Liver (tissue), 9 donors: ENCODE data around the gene ZNF414. TPM values are rescaled to one million over a fixed set of nuclear protein-coding genes. Genes with fewer than 3 reads are reported as not detected.

Experiments
- DNase-seq: peaks from one replicate; pipeline ENCODE4 v3.0.0-alpha.2; 2017; ENCODE audit warnings: low spot score
- H3K27ac ChIP-seq, 2 donors: one replicate each; pipeline ENCODE4 v1.7.0; 2013; ENCODE audit warnings: inconsistent platforms in 2 of 2, low read length in 2 of 2, control low read depth in 1 of 2, low read depth in 1 of 2, mild to moderate bottlenecking in 1 of 2
- H3K27me3 ChIP-seq, 4 donors: one replicate each; pipeline versions ENCODE4 v1.6.1 to v1.7.0; 2013; ENCODE audit warnings: low read length in 3 of 4, inconsistent platforms in 1 of 4, mild to moderate bottlenecking in 1 of 4, moderate library complexity in 1 of 4; ENCODE audit not compliant: control insufficient read depth in 4 of 4, insufficient read depth in 4 of 4
- H3K36me3 ChIP-seq, 4 donors: one replicate each; pipeline versions ENCODE4 v1.6.1 to v1.7.0; 2013; ENCODE audit warnings: low read length in 3 of 4, mild to moderate bottlenecking in 3 of 4, low read depth in 1 of 4, moderate library complexity in 1 of 4; ENCODE audit not compliant: control insufficient read depth in 4 of 4, insufficient read depth in 3 of 4
- H3K4me1 ChIP-seq, 4 donors: one replicate each; pipeline versions ENCODE4 v1.6.1 to v1.7.0; 2013; ENCODE audit warnings: low read length in 3 of 4, mild to moderate bottlenecking in 3 of 4, moderate library complexity in 1 of 4; ENCODE audit not compliant: control insufficient read depth in 4 of 4, insufficient read depth in 4 of 4
- H3K4me3 ChIP-seq, 3 donors: one replicate each; pipeline versions ENCODE4 v1.6.1 to v1.7.0; 2013; ENCODE audit warnings: low read length in 3 of 3, control low read depth in 1 of 3, low read depth in 1 of 3, mild to moderate bottlenecking in 1 of 3
- H3K9ac ChIP-seq, 2 donors: one replicate each; pipeline ENCODE4 v1.7.0; 2013; ENCODE audit warnings: low read length in 2 of 2, mild to moderate bottlenecking in 2 of 2, moderate library complexity in 2 of 2, control low read depth in 1 of 2, low read depth in 1 of 2
- H3K9me3 ChIP-seq, 4 donors: one replicate each; pipeline versions ENCODE4 v1.6.1 to v1.7.0; 2013; ENCODE audit warnings: low read length in 3 of 4; ENCODE audit not compliant: control insufficient read depth in 4 of 4
- ATF3 ChIP-seq: IDR thresholded peaks from 2 replicates; pipeline ENCODE4 v1.6.1; 2016; ENCODE audit warnings: antibody characterized with exemption
- FOXA1 ChIP-seq: IDR thresholded peaks from 2 replicates; pipeline ENCODE4 v1.6.1; 2016; ENCODE audit warnings: antibody characterized with exemption
- FOXA2 ChIP-seq: IDR thresholded peaks from 2 replicates; pipeline ENCODE4 v1.6.1; 2016; ENCODE audit warnings: antibody characterized with exemption
- HNF4A ChIP-seq, 2 donors: conservative IDR thresholded peaks; 2 replicates each; pipeline ENCODE4 v1.6.1; 2016; ENCODE audit warnings: antibody characterized with exemption in 2 of 2, mild to moderate bottlenecking in 2 of 2
- JUND ChIP-seq, 2 donors: IDR thresholded peaks; 2 replicates each; pipeline ENCODE4 v1.6.1; 2016; ENCODE audit warnings: antibody characterized with exemption in 2 of 2
- SP1 ChIP-seq: IDR thresholded peaks from 2 replicates; pipeline ENCODE4 v1.6.1; 2018; ENCODE audit warnings: antibody characterized with exemption, mild to moderate bottlenecking
- WGBS: extraction: QIAGEN DNeasy Blood & Tissue Kit; methylation state at CpG from one replicate; pipeline ENCODE4 v1.1.7; 2013; 5-methylcytosine and 5-hydroxymethylcytosine counted together
- polyA plus RNA-seq, 2 donors: library from polyadenylated mRNA; stranded (reverse) in 1 of 2; unstranded in 1 of 2; fragments of 200-250 nt in 1 of 2; fragments of >200 nt in 1 of 2; fragmentation: Nextera tagmentation in 1 of 2; extraction: Ambion mirVana in 1 of 2; gene quantifications; one replicate each; pipeline versions ENCODE4 v1.2.1 to v1.2.3, GENCODE V29; 2013 to 2015
- total RNA-seq, 2 donors: library from RNA; depleted of rRNA; stranded (reverse); fragments of >200 nt; gene quantifications; one replicate each; pipeline ENCODE4 v1.2.3, GENCODE V29; 2014
- TF ChIP-seq, protein P1 (sequence below): fragments of 150-350 bp; IDR thresholded peaks from 2 replicates; pipeline ENCODE4 v1.5.1; 2017; ENCODE audit warnings: improper control_type of control experiment, low read depth, low read length; ENCODE audit not compliant: missing input control
- TF ChIP-seq, protein P2 (sequence below): IDR thresholded peaks from 2 replicates; pipeline ENCODE4 v1.6.1; 2016; ENCODE audit warnings: antibody characterized with exemption
- TF ChIP-seq, protein P3 (sequence below): IDR thresholded peaks from 2 replicates; pipeline ENCODE4 v1.6.1; 2016; ENCODE audit warnings: antibody characterized with exemption, mild to moderate bottlenecking
- donor health status: healthy.
- donor health status: healthy.
- donor health status: healthy.
- donor health status: healthy.
- donor health status: healthy.

ZNF414 gene
- total and polyA plus RNA-seq, 4 donors, result 3.5 to 16.0 (median 7.2) TPM

DNA sequence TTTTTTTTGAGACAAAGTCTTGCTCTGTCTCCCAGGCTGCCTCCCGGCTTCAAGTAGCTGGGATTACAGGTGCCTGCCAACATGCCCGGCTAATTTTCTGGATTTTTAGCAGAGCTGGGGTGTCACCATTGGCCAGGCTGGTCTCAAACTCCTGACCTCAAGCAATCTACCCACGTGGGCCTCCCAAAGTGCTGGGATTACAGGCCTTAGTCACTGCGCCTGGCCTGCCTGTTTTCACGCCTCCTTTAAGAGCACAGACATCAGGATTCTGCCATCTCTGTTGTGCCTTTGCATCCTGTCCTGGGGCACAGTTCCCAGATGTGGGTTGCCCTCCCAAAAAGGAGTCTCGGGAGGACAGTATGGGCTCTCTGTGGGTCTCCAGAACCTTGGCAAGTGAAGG lies 9.0 kb downstream of the ZNF414 start:
- Histone ChIP-seq H3K27ac (no peak overlapping the region), H3K4me1 (peaks cover 6 to 13% (median 6%) of the 10 kb centered on the region in 4 donors), H3K9ac (no peak overlapping the region), H3K9me3 (no peaks in the 10 kb centered on the region), H3K4me3 (no peak overlapping the region), H3K36me3 (no peaks in the 10 kb centered on the region), H3K27me3 (no peaks in the 10 kb centered on the region)
- TF ChIP-seq, protein P1, sequence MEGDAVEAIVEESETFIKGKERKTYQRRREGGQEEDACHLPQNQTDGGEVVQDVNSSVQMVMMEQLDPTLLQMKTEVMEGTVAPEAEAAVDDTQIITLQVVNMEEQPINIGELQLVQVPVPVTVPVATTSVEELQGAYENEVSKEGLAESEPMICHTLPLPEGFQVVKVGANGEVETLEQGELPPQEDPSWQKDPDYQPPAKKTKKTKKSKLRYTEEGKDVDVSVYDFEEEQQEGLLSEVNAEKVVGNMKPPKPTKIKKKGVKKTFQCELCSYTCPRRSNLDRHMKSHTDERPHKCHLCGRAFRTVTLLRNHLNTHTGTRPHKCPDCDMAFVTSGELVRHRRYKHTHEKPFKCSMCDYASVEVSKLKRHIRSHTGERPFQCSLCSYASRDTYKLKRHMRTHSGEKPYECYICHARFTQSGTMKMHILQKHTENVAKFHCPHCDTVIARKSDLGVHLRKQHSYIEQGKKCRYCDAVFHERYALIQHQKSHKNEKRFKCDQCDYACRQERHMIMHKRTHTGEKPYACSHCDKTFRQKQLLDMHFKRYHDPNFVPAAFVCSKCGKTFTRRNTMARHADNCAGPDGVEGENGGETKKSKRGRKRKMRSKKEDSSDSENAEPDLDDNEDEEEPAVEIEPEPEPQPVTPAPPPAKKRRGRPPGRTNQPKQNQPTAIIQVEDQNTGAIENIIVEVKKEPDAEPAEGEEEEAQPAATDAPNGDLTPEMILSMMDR, result no peak
- DNase-seq, result no peak
- 86% methylated on average over 6 of the region's 6 CpGs for WGBS

- H3K27ac ChIP-seq, result no peak overlapping the region
- H3K9me3 ChIP-seq, result no peaks in the 10 kb centered on the region
- peaks cover 6 to 13% (median 6%) of the 10 kb centered on the region in 4 donors for H3K4me1 ChIP-seq
- H3K27me3 ChIP-seq, result no peaks in the 10 kb centered on the region
- no peak overlapping the region for H3K4me3 ChIP-seq
- no peak for DNase-seq
- no peaks in the 10 kb centered on the region for H3K36me3 ChIP-seq
- WGBS, result 90% methylated on average over 7 of the region's 7 CpGs
- TF ChIP-seq FOXA2, result no peak
- no peak for TF ChIP-seq HNF4A (conservative IDR thresholded peaks at IDR 0.05)
- TF ChIP-seq, protein P1, result no peak
- TF ChIP-seq, protein P2, sequence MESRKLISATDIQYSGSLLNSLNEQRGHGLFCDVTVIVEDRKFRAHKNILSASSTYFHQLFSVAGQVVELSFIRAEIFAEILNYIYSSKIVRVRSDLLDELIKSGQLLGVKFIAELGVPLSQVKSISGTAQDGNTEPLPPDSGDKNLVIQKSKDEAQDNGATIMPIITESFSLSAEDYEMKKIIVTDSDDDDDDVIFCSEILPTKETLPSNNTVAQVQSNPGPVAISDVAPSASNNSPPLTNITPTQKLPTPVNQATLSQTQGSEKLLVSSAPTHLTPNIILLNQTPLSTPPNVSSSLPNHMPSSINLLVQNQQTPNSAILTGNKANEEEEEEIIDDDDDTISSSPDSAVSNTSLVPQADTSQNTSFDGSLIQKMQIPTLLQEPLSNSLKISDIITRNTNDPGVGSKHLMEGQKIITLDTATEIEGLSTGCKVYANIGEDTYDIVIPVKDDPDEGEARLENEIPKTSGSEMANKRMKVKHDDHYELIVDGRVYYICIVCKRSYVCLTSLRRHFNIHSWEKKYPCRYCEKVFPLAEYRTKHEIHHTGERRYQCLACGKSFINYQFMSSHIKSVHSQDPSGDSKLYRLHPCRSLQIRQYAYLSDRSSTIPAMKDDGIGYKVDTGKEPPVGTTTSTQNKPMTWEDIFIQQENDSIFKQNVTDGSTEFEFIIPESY, result no peak
- TF ChIP-seq FOXA1, result no peak
- no peak for TF ChIP-seq JUND (IDR thresholded peaks at IDR 0.05)
- TF ChIP-seq, protein P3, sequence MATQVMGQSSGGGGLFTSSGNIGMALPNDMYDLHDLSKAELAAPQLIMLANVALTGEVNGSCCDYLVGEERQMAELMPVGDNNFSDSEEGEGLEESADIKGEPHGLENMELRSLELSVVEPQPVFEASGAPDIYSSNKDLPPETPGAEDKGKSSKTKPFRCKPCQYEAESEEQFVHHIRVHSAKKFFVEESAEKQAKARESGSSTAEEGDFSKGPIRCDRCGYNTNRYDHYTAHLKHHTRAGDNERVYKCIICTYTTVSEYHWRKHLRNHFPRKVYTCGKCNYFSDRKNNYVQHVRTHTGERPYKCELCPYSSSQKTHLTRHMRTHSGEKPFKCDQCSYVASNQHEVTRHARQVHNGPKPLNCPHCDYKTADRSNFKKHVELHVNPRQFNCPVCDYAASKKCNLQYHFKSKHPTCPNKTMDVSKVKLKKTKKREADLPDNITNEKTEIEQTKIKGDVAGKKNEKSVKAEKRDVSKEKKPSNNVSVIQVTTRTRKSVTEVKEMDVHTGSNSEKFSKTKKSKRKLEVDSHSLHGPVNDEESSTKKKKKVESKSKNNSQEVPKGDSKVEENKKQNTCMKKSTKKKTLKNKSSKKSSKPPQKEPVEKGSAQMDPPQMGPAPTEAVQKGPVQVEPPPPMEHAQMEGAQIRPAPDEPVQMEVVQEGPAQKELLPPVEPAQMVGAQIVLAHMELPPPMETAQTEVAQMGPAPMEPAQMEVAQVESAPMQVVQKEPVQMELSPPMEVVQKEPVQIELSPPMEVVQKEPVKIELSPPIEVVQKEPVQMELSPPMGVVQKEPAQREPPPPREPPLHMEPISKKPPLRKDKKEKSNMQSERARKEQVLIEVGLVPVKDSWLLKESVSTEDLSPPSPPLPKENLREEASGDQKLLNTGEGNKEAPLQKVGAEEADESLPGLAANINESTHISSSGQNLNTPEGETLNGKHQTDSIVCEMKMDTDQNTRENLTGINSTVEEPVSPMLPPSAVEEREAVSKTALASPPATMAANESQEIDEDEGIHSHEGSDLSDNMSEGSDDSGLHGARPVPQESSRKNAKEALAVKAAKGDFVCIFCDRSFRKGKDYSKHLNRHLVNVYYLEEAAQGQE, result no peak
- no peak for TF ChIP-seq SP1
- no peak for TF ChIP-seq ATF3
- no peak overlapping the region for H3K9ac ChIP-seq
Observed at GRCh38 chr19:8504171-8504570, 9.8 kb downstream of the ZNF414 start.
